Natural killer cell (primary cell): ENCODE data around the gene PAGE3. TPM values are rescaled to one million over a fixed set of nuclear protein-coding genes. Genes with fewer than 3 reads are reported as not detected.
A peak's percentile ranks its signal among the peaks of the same experiment; 100 is the strongest.

Experiments used
- ATAC-seq, 3 donors: fragments of 150-1000 bp in 2 of 3; fragments of 200-7000 bp in 1 of 3; cut with Tn5 transposase; 1 replicate in 1 of 3; 2 replicates in 2 of 3; pipeline ENCODE4 v1.10.0; 2021; ENCODE audit warnings: mild to moderate bottlenecking in 2 of 3, moderate library complexity in 2 of 3
- DNase-seq, 2 donors: peaks; one replicate each; pipeline versions ENCODE4 v3.0.0 to v3.0.0-alpha.2; 2013 to 2021; ENCODE audit warnings: mixed read lengths in 1 of 2
- H3K27ac ChIP-seq: one replicate; pipeline ENCODE4 v1.5.1; 2013; ENCODE audit warnings: mild to moderate bottlenecking, low read length
- H3K27me3 ChIP-seq: one replicate; pipeline ENCODE4 v1.6.1; 2013; ENCODE audit warnings: low read length; ENCODE audit not compliant: control insufficient read depth, insufficient read depth
- H3K36me3 ChIP-seq: one replicate; pipeline ENCODE4 v1.6.1; 2013; ENCODE audit warnings: low read length; ENCODE audit not compliant: control insufficient read depth, insufficient read depth
- H3K4me1 ChIP-seq: one replicate; pipeline ENCODE4 v1.6.1; 2013; ENCODE audit warnings: low read length; ENCODE audit not compliant: control insufficient read depth, insufficient read depth
- H3K4me3 ChIP-seq: one replicate; pipeline ENCODE4 v1.5.1; 2013; ENCODE audit warnings: low read length
- H3K9me3 ChIP-seq: one replicate; pipeline ENCODE4 v1.6.1; 2013; ENCODE audit warnings: low read length; ENCODE audit not compliant: control insufficient read depth, insufficient read depth
- H3K27ac Mint-ChIP-seq, 2 donors: one replicate each; pipeline ENCODE4 v1.8.0; 2022; ENCODE audit warnings: mild to moderate bottlenecking in 2 of 2, mixed read lengths in 2 of 2, moderate library complexity in 1 of 2
- H3K27me3 Mint-ChIP-seq, 2 donors: one replicate each; pipeline ENCODE4 v1.8.0; 2022; ENCODE audit warnings: low read depth in 2 of 2, mixed read lengths in 2 of 2
- H3K36me3 Mint-ChIP-seq: one replicate; pipeline ENCODE4 v1.8.0; 2022; ENCODE audit warnings: mixed read lengths
- H3K4me1 Mint-ChIP-seq, 2 donors: one replicate each; pipeline ENCODE4 v1.8.0; 2022; ENCODE audit warnings: mixed read lengths in 2 of 2
- H3K4me3 Mint-ChIP-seq: one replicate; pipeline ENCODE4 v1.8.0; 2022; ENCODE audit warnings: mild to moderate bottlenecking, moderate library complexity, mixed read lengths
- H3K9me3 Mint-ChIP-seq, 2 donors: one replicate each; pipeline ENCODE4 v1.8.0; 2022; ENCODE audit warnings: mixed read lengths in 2 of 2
- CTCF ChIP-seq: fragments of 200-600 bp; IDR thresholded peaks from one replicate; pipeline ENCODE4 v1.8.0; 2022; ENCODE audit warnings: antibody characterized with exemption
- WGBS: methylation state at CpG from one replicate; pipeline ENCODE4 v1.1.7; 2013; ENCODE audit warnings: missing lambda C conversion rate; ENCODE audit not compliant: insufficient coverage; 5-methylcytosine and 5-hydroxymethylcytosine counted together
- intact Hi-C: fragments of 100-400 bp; cut with micrococcal nuclease; formaldehyde crosslinking; loops from one replicate; pipeline ENCODE4 v1.14.2; 2022
- total RNA-seq, 4 donors: library from RNA; stranded (reverse); fragments of 120-200 nt in 1 of 4; gene quantifications; one replicate each; pipeline versions ENCODE4 v1.2.3 to v1.2.4, GENCODE V29; 2013 to 2022

PAGE3 gene
- total RNA-seq, 3 donors from 2014 or later (not counting 1 experiment from before 2014, with no cell fraction given) = not detected

- H3K4me3 Mint-ChIP-seq = no peak within 1 kb of the TSS
- H3K27ac ChIP-seq = no peak within 1 kb of the TSS
- peak in 1 of 2 donors; percentile 1 for DNase-seq
- no peaks in the 10 kb centered on the region for H3K9me3 ChIP-seq
- no peaks in the 10 kb centered on the region for H3K4me1 ChIP-seq
- H3K27me3 Mint-ChIP-seq = peaks cover 5 to 50% of the 10 kb centered on the region in 2 donors
- H3K36me3 ChIP-seq = no peaks in the 10 kb centered on the region
- no peak within 1 kb of the TSS for H3K4me3 ChIP-seq
- no peaks in the 10 kb centered on the region for H3K27me3 ChIP-seq
- TF ChIP-seq CTCF = no peak
- no peaks in the 10 kb centered on the region for H3K4me1 Mint-ChIP-seq
- intact Hi-C loops = no loop called here
- H3K36me3 Mint-ChIP-seq = no peaks in the 10 kb centered on the region
- no peak within 1 kb of the TSS for H3K27ac Mint-ChIP-seq
- 83% methylated on average over 30 of the region's 30 CpGs for WGBS
- no peak for ATAC-seq
- H3K9me3 Mint-ChIP-seq = no peaks in the 10 kb centered on the region
Measured at GRCh38 chrX:55220119-55220794, 44.5 kb downstream of the PAGE3 start, which contains the start of gene PAGE5. PAGE5 (plus strand) TSS chrX:55220346; CDS start chrX:55221383, 1,037 bp downstream.

- TF ChIP-seq CTCF = no peak
Measured at GRCh38 chrX:55213381-55213780, 51.3 kb downstream of the PAGE3 start.

GRCh38 chrX:55210931-55211677 is 53.6 kb downstream of the PAGE3 start:
- Mint-ChIP-seq H3K27ac (no peak overlapping the region), H3K36me3 (no peaks in the 10 kb centered on the region), H3K4me3 (no peak overlapping the region), H3K4me1 (no peaks in the 10 kb centered on the region), H3K9me3 (no peaks in the 10 kb centered on the region), H3K27me3 (peaks cover 2 to 12% of the 10 kb centered on the region in 2 donors)
- TF ChIP-seq CTCF = no peak
- WGBS = 88% methylated on average over 11 of the region's 13 CpGs
- no peak for ATAC-seq
- Histone ChIP-seq H3K9me3 (no peaks in the 10 kb centered on the region), H3K27ac (no peak overlapping the region), H3K4me1 (no peaks in the 10 kb centered on the region), H3K4me3 (no peak overlapping the region), H3K36me3 (no peaks in the 10 kb centered on the region), H3K27me3 (no peaks in the 10 kb centered on the region)
- no peak for DNase-seq
- intact Hi-C loops = no loop called here

More at GRCh38 chrX:55213381-55213780, 51.3 kb downstream of the PAGE3 start:
- ATAC-seq (no peak), DNase-seq (no peak)
- intact Hi-C loops = no loop called here
- Mint-ChIP-seq H3K27me3 (peaks cover 2 to 15% of the 10 kb centered on the region in 2 donors), H3K27ac (no peak overlapping the region), H3K9me3 (no peaks in the 10 kb centered on the region), H3K36me3 (no peaks in the 10 kb centered on the region), H3K4me3 (no peak overlapping the region), H3K4me1 (no peaks in the 10 kb centered on the region)
- no peaks in the 10 kb centered on the region for H3K36me3 ChIP-seq
- no peaks in the 10 kb centered on the region for H3K27me3 ChIP-seq
- H3K9me3 ChIP-seq = no peaks in the 10 kb centered on the region
- no peak overlapping the region for H3K4me3 ChIP-seq
- 85% methylated on average over 3 of the region's 3 CpGs for WGBS
- H3K27ac ChIP-seq = no peak overlapping the region
- H3K4me1 ChIP-seq = no peaks in the 10 kb centered on the region

Other genes with a start within 250 kb of the PAGE3 start
- not detected for gene ALAS2, start 233.9 kb downstream of the PAGE3 start, total RNA-seq
- gene PAGE2B, start 189.9 kb downstream of the PAGE3 start, total RNA-seq = 1 to 10 TPM in 2 of 3 donors, not detected in 1; 1.0 to 1.2 TPM
- gene PAGE2, start 175.9 kb downstream of the PAGE3 start, total RNA-seq = not detected
- gene PAGE5, start 44.6 kb downstream of the PAGE3 start, total RNA-seq = not detected
- 10 to 100 TPM; 10.7 to 13.0 (median 12.9) TPM for gene MAGEH1, start 187.2 kb upstream of the PAGE3 start, total RNA-seq
- under 1 TPM; 0.50 to 0.86 (median 0.85) TPM for gene USP51, start 224.9 kb upstream of the PAGE3 start, total RNA-seq